HG02870 (cell line): ENCODE measurements around the gene PLXNA2.

Experiments
- ATAC-seq: cut with Tn5 transposase; IDR thresholded peaks from one replicate; pipeline ENCODE4 v1.9.1; 2021; ENCODE audit warnings: mild to moderate bottlenecking, moderate library complexity; ENCODE audit not compliant: unreplicated experiment

The PLXNA2 gene

GRCh38 chr1:208243967-208244916, at the start of gene PLXNA2:
PLXNA2 (minus strand) TSS chr1:208244384; CDS start chr1:208217922, 26,462 bp downstream.
- ATAC-seq, result no peak

GRCh38 chr1:208292908-208293307, 48.7 kb upstream of the PLXNA2 start:
- ATAC-seq, result no peak

GRCh38 chr1:208291923-208292711, 47.9 kb upstream of the PLXNA2 start:
- no peak for ATAC-seq

GRCh38 chr1:208291129-208291528, 46.9 kb upstream of the PLXNA2 start:
- ATAC-seq, result no peak

- no peak for ATAC-seq
Observed at GRCh38 chr1:208289716-208290115, 45.5 kb upstream of the PLXNA2 start.

GRCh38 chr1:208288495-208288894, 44.3 kb upstream of the PLXNA2 start:
- ATAC-seq, result no peak

- no peak for ATAC-seq
Observed at GRCh38 chr1:208280681-208281450, 36.7 kb upstream of the PLXNA2 start.

- no peak for ATAC-seq
Observed at GRCh38 chr1:208279826-208280588, 35.8 kb upstream of the PLXNA2 start.

- ATAC-seq, result no peak
Observed at GRCh38 chr1:208278638-208279037, 34.5 kb upstream of the PLXNA2 start.

GRCh38 chr1:208276757-208277435, 32.7 kb upstream of the PLXNA2 start:
- no peak for ATAC-seq

- no peak for ATAC-seq
Observed at GRCh38 chr1:208275083-208275482, 30.9 kb upstream of the PLXNA2 start.

GRCh38 chr1:208273386-208274017, 29.3 kb upstream of the PLXNA2 start:
- ATAC-seq, result no peak

- no peak for ATAC-seq
Observed at GRCh38 chr1:208272713-208273112, 28.5 kb upstream of the PLXNA2 start.

GRCh38 chr1:208272311-208272710, 28.1 kb upstream of the PLXNA2 start:
- ATAC-seq, result no peak

- ATAC-seq, result no peak
Observed at GRCh38 chr1:208271236-208271635, 27.1 kb upstream of the PLXNA2 start.

GRCh38 chr1:208270651-208271141, 26.5 kb upstream of the PLXNA2 start:
- ATAC-seq, result no peak

- no peak for ATAC-seq
Observed at GRCh38 chr1:208269338-208269666, 25.1 kb upstream of the PLXNA2 start.

GRCh38 chr1:208268541-208269337, 24.6 kb upstream of the PLXNA2 start:
- ATAC-seq, result no peak
